WERI-Rb-1 (cell line): Measurements from ENCODE around the gene PTPRN2.

Experiments used
- DNase-seq: peaks from one replicate; pipeline ENCODE4 v3.0.0-alpha.2; 2020
- H3K27ac ChIP-seq: fragments of 250-450 bp; sonication (Bioruptor Pico); 2 replicates; pipeline ENCODE4 v1.5.1; 2020; ENCODE audit warnings: mild to moderate bottlenecking, moderate library complexity
- H3K27me3 ChIP-seq: fragments of 250-450 bp; sonication (Bioruptor Pico); 2 replicates; pipeline ENCODE4 v1.5.1; 2021; ENCODE audit warnings: mild to moderate bottlenecking, low read depth, moderate library complexity; ENCODE audit not compliant: insufficient read depth, severe bottlenecking
- H3K36me3 ChIP-seq: fragments of 250-450 bp; sonication (Bioruptor Pico); 2 replicates; pipeline ENCODE4 v1.5.1; 2020; ENCODE audit warnings: mild to moderate bottlenecking, moderate library complexity
- H3K4me3 ChIP-seq: 2 replicates; pipeline ENCODE4 v1.5.1; 2011; ENCODE audit warnings: low read depth, mild to moderate bottlenecking, control low read depth, low read length
- H3K9me3 ChIP-seq: fragments of 250-450 bp; sonication (Bioruptor Pico); 2 replicates; pipeline ENCODE4 v1.5.1; 2021; ENCODE audit warnings: mild to moderate bottlenecking, moderate library complexity; ENCODE audit not compliant: severe bottlenecking
- TF ChIP-seq, protein P1 (sequence below): IDR thresholded peaks from 2 replicates; pipeline ENCODE4 v1.5.1; 2011; ENCODE audit warnings: low read depth, mild to moderate bottlenecking, control low read depth, inconsistent platforms, low read length

Gene PTPRN2

DNA sequence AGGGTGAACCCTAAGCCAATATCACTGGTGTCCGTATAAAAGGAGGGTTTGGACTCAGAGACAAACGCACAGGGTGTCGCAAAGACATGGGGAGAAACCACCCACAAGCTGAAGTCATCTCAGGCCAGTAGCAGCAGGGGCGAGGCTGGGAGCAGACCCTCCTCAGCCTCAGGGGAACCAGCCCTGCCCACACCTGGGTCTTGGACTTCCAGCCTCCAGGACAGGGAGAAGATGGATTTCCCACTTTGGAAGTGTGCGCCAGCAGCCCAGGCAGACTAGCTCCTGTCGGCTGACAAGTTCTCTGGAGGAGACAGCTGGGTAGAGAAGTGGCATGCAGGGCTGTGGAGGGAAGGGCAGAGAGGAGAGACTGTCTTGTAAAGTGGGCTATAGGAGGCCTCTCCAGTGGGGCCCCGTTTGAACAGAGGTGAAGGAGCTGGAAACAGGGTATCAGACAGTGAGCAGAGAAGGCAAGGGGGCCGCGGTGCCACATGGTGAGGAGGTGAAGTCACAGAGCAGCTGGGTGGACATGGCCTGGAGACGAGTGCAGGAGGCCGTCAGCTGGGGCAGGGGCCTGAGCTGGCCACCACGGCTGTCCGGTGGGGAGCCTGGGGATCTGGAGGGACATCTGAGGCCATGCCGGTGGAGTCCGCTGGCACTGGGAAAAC, 475.6 kb downstream of the PTPRN2 start:
- no peak for DNase-seq
- H3K27ac ChIP-seq, result no peak overlapping the region
- H3K4me3 ChIP-seq, result no peak overlapping the region
- no peaks in the 10 kb centered on the region for H3K9me3 ChIP-seq
- H3K36me3 ChIP-seq, result no peaks in the 10 kb centered on the region
- no peaks in the 10 kb centered on the region for H3K27me3 ChIP-seq
- TF ChIP-seq, protein P1, sequence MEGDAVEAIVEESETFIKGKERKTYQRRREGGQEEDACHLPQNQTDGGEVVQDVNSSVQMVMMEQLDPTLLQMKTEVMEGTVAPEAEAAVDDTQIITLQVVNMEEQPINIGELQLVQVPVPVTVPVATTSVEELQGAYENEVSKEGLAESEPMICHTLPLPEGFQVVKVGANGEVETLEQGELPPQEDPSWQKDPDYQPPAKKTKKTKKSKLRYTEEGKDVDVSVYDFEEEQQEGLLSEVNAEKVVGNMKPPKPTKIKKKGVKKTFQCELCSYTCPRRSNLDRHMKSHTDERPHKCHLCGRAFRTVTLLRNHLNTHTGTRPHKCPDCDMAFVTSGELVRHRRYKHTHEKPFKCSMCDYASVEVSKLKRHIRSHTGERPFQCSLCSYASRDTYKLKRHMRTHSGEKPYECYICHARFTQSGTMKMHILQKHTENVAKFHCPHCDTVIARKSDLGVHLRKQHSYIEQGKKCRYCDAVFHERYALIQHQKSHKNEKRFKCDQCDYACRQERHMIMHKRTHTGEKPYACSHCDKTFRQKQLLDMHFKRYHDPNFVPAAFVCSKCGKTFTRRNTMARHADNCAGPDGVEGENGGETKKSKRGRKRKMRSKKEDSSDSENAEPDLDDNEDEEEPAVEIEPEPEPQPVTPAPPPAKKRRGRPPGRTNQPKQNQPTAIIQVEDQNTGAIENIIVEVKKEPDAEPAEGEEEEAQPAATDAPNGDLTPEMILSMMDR, result no peak

DNA sequence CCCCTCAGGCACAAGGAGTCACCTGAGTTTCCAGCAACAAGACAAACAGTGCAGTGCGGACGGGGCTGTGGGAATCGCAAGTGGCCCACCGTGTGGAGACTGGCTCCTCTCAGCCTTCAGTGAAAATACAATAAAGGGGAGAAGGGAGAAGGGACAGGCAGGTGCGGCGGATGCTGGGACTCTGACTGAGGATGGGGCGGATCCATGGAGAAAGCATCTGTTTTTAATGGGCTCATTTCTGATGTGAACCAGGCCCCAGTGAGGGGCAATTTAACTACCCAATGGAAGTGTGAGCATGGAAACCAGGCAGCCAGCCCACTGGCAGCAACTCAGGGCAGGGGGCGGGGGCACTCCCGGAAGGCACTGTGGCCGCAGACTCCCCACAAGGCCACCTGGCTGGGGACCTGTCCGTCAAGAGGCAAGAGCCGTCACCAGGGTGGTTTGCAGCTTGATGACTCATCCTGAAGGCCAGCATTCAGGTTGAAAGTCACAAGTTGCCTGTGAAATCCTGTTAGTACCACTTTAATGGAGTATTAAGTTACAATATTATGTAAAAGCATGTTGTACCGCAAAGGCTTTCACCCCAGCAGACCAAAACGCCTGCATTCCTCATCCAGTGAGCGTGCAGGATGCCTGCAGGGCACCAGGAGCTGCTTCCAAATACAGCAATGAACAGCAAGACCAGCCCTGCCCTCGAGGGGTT, 476.4 kb downstream of the PTPRN2 start:
- no peak overlapping the region for H3K27ac ChIP-seq
- H3K36me3 ChIP-seq, result no peaks in the 10 kb centered on the region
- no peak for DNase-seq
- H3K27me3 ChIP-seq, result no peaks in the 10 kb centered on the region
- TF ChIP-seq, protein P1, result no peak
- no peaks in the 10 kb centered on the region for H3K9me3 ChIP-seq
- no peak overlapping the region for H3K4me3 ChIP-seq

DNA sequence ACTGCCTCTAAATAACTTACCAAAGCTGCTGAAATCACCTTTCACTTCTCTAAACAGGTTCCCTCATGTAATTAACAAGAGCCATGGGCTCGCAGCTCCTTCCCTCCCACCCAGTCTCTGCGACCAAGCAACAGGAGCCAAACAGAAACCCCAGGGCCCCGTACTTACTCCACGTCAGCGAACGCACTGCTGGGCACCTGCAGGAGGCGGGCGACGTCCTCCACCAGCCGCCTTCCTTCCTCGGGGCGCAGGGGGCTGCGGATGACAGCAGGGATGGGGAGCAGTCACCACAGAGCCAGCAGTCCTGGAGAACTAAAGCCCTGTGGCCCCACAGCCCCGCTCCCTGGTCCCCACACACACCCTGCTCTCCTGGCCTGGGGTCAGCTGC, 477.0 kb downstream of the PTPRN2 start:
- TF ChIP-seq, protein P1, result no peak
- Histone ChIP-seq H3K27me3 (no peaks in the 10 kb centered on the region), H3K9me3 (no peaks in the 10 kb centered on the region), H3K36me3 (no peaks in the 10 kb centered on the region), H3K27ac (no peak overlapping the region), H3K4me3 (no peak overlapping the region)
- DNase-seq, result no peak

DNA sequence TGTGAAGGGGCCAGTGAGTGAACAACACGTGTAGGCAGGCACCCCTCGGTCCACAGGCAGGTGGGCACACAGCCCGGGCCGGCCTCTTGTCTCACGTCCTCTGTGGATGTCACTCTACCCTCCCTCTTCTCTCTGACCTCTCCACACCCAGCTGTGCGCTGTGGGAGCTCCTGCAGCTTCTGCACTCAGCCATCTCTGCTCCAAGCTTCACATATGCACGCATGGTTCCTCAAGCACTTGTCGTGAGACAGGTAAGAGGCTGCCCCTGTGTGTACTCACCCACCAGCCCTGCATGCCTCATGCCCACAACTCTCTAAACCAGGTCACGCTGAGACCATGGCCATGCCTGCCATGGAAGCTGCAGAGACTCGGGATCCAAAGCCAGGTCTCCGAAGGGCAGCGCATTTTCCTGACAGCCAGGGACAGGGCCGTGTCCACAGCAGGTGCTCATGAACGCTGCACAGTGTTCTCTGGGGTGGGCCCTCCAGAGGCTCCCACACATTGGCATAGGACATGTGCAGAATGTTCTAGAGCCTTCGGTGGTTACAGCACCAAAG, 477.5 kb downstream of the PTPRN2 start:
- TF ChIP-seq, protein P1, result no peak
- H3K27me3 ChIP-seq, result no peaks in the 10 kb centered on the region
- no peak overlapping the region for H3K27ac ChIP-seq
- H3K4me3 ChIP-seq, result no peak overlapping the region
- DNase-seq, result no peak
- H3K9me3 ChIP-seq, result no peaks in the 10 kb centered on the region
- no peaks in the 10 kb centered on the region for H3K36me3 ChIP-seq

DNA sequence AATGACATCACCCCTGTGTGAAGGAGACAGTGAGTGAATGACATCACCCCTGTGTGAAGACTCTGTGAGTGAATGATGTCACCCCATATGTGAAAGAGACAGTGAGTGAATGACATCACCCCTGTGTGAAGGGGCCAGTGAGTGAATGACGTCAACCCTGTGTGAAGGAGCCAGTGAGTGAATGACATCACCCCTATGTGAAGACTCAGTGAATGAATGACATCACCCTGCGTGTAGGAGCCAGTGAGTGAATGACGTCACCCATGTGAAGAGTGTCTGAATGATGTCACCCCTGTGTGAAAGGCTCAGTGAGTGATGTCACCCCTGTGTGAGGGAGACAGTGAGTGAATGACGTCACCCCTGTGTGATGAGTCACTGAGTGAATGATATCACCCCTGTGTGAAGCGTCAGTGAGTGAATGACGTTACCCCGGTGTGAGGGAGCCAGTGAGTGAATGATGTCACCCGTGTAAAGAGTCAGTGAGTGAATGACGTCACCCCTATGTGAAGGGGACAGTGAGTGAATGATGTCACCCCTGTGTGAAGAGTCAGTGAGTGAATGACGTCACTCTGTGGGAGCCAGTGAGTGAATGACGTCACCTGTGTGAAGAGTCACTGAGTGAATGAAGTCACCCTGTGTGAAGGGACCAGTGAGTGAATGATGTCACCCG, 478.1 kb downstream of the PTPRN2 start:
- TF ChIP-seq, protein P1, result no peak
- H3K27me3 ChIP-seq, result no peaks in the 10 kb centered on the region
- H3K9me3 ChIP-seq, result no peaks in the 10 kb centered on the region

More for the DNA sequence above, 478.1 kb downstream of the PTPRN2 start:
- DNase-seq, result no peak
- H3K36me3 ChIP-seq, result no peaks in the 10 kb centered on the region
- no peak overlapping the region for H3K4me3 ChIP-seq
- H3K27ac ChIP-seq, result no peak overlapping the region
